SU-DHL-6 (cell line): Measurements from ENCODE around the gene MAPKAPK3.

Experiments used
- H2AFZ ChIP-seq: fragments of 200-600 bp; sonication (generic); 2 replicates; pipeline ENCODE4 v1.6.1; 2014; ENCODE audit warnings: low read depth, mild to moderate bottlenecking, moderate library complexity, mixed read lengths, antibody characterized with exemption, low read length; ENCODE audit not compliant: severe bottlenecking
- H3F3A ChIP-seq: fragments of 200-600 bp; shearing (Covaris generic); 2 replicates; pipeline ENCODE4 v1.6.0; 2016; ENCODE audit warnings: antibody characterized with exemption, mild to moderate bottlenecking; ENCODE audit not compliant: insufficient read depth
- H3K27ac ChIP-seq: fragments of 200-600 bp; sonication (generic); 2 replicates; pipeline ENCODE4 v1.5.1; 2016; ENCODE audit warnings: low read depth, mild to moderate bottlenecking, low read length, moderate library complexity, mixed read lengths
- H3K27me3 ChIP-seq: fragments of 200-600 bp; sonication (generic), shearing (Covaris generic); 2 replicates; pipeline ENCODE4 v1.6.0; 2014; ENCODE audit warnings: mild to moderate bottlenecking, low read length
- H3K36me3 ChIP-seq: fragments of 200-600 bp; sonication (generic); 2 replicates; pipeline ENCODE4 v1.6.1; 2014; ENCODE audit warnings: mild to moderate bottlenecking, low read length, mixed read lengths
- H3K4me2 ChIP-seq: fragments of 300-600, 200-600 bp; shearing (Covaris generic), sonication (generic); 2 replicates; pipeline ENCODE4 v1.6.0; 2014; ENCODE audit warnings: low read length, low read depth, mild to moderate bottlenecking; ENCODE audit not compliant: poor library complexity, severe bottlenecking
- H3K4me3 ChIP-seq: fragments of 200-600 bp; sonication (generic); 2 replicates; pipeline ENCODE4 v1.5.1; 2014; ENCODE audit warnings: antibody characterized with exemption, low read length, mild to moderate bottlenecking, mixed read lengths; ENCODE audit not compliant: insufficient read depth, poor library complexity, severe bottlenecking
- H3K79me2 ChIP-seq: fragments of 200-600 bp; sonication (generic); 2 replicates; pipeline ENCODE4 v1.6.1; 2014; ENCODE audit warnings: mild to moderate bottlenecking, low read length, moderate library complexity; ENCODE audit not compliant: insufficient read depth
- H3K9ac ChIP-seq: fragments of 200-600 bp; sonication (generic); 2 replicates; pipeline ENCODE4 v1.7.0; 2014; ENCODE audit warnings: mild to moderate bottlenecking, low read length
- H3K9me2 ChIP-seq: fragments of 200-600 bp; sonication (generic); replicated peaks from 2 replicates; pipeline ENCODE4 v1.6.1; 2014; ENCODE audit warnings: low read length; ENCODE audit not compliant: insufficient read depth
- H3K9me3 ChIP-seq: fragments of 200-600 bp; sonication (generic); 2 replicates; pipeline ENCODE4 v1.6.1; 2014; ENCODE audit warnings: low read length, mixed read lengths; ENCODE audit not compliant: insufficient read depth
- H4K20me1 ChIP-seq: fragments of 200-600 bp; sonication (generic); 2 replicates; pipeline ENCODE4 v1.6.1; 2014; ENCODE audit warnings: low read depth, mild to moderate bottlenecking, antibody characterized with exemption, low read length, moderate library complexity, mixed read lengths
- CTCF ChIP-seq: fragments of 200-600 bp; sonication (generic); IDR thresholded peaks from one replicate; pipeline ENCODE4 v1.5.1; 2017; ENCODE audit warnings: antibody characterized with exemption, mild to moderate bottlenecking, low read length, moderate library complexity; ENCODE audit not compliant: insufficient read depth, poor library complexity, severe bottlenecking
- EZH2phosphoT487 ChIP-seq: fragments of 200-600 bp; sonication (generic), shearing (Covaris generic); conservative IDR thresholded peaks from 2 replicates; pipeline ENCODE4 v1.6.1; 2018; ENCODE audit warnings: mild to moderate bottlenecking, antibody characterized with exemption, low read length, moderate library complexity, mixed read lengths

The MAPKAPK3 gene

GRCh38 chr3:50657816-50658215 lies 40.9 kb downstream of the MAPKAPK3 start:
- Histone ChIP-seq H3K9me2 (no peaks in the 10 kb centered on the region), H3K4me2 (no peak overlapping the region), H2AFZ (no peak overlapping the region), H3K4me3 (no peak overlapping the region), H4K20me1 (no peaks in the 10 kb centered on the region), H3K9ac (no peak overlapping the region), H3K27me3 (no peaks in the 10 kb centered on the region), H3K36me3 (no peaks in the 10 kb centered on the region), H3K9me3 (no peaks in the 10 kb centered on the region), H3F3A (no peaks in the 10 kb centered on the region), H3K79me2 (no peaks in the 10 kb centered on the region), H3K27ac (no peak overlapping the region)
- no peak for TF ChIP-seq EZH2phosphoT487
- no peak for TF ChIP-seq CTCF

GRCh38 chr3:50658416-50658815 lies 41.5 kb downstream of the MAPKAPK3 start:
- TF ChIP-seq EZH2phosphoT487 (no peak), CTCF (no peak)
- no peak overlapping the region for H3K4me2 ChIP-seq
- H3K9me3 ChIP-seq, result no peaks in the 10 kb centered on the region
- H3K4me3 ChIP-seq, result no peak overlapping the region
- H3K9me2 ChIP-seq, result no peaks in the 10 kb centered on the region
- H4K20me1 ChIP-seq, result no peaks in the 10 kb centered on the region
- H3K9ac ChIP-seq, result no peak overlapping the region
- H3K36me3 ChIP-seq, result no peaks in the 10 kb centered on the region
- no peaks in the 10 kb centered on the region for H3K27me3 ChIP-seq
- H3K79me2 ChIP-seq, result no peaks in the 10 kb centered on the region
- H3F3A ChIP-seq, result no peaks in the 10 kb centered on the region
- H3K27ac ChIP-seq, result no peak overlapping the region
- H2AFZ ChIP-seq, result no peak overlapping the region

- Histone ChIP-seq H3K27ac (no peak overlapping the region), H4K20me1 (no peaks in the 10 kb centered on the region), H2AFZ (no peak overlapping the region), H3F3A (no peaks in the 10 kb centered on the region), H3K27me3 (no peaks in the 10 kb centered on the region), H3K79me2 (no peaks in the 10 kb centered on the region), H3K4me2 (no peak overlapping the region), H3K9ac (no peak overlapping the region), H3K4me3 (no peak overlapping the region), H3K36me3 (no peaks in the 10 kb centered on the region), H3K9me3 (no peaks in the 10 kb centered on the region), H3K9me2 (no peaks in the 10 kb centered on the region)
- TF ChIP-seq CTCF, result no peak
- TF ChIP-seq EZH2phosphoT487, result no peak
Measured at GRCh38 chr3:50658831-50659230, 41.9 kb downstream of the MAPKAPK3 start.
